ENCODE results near the gene MNX1.

Gene MNX1

GRCh38 chr7:157014635-157015555, 4.4 kb upstream of the MNX1 start:
- DNase-seq (ENCODE audit: low read depth), result no peak
- TF ChIP-seq, protein P1, sequence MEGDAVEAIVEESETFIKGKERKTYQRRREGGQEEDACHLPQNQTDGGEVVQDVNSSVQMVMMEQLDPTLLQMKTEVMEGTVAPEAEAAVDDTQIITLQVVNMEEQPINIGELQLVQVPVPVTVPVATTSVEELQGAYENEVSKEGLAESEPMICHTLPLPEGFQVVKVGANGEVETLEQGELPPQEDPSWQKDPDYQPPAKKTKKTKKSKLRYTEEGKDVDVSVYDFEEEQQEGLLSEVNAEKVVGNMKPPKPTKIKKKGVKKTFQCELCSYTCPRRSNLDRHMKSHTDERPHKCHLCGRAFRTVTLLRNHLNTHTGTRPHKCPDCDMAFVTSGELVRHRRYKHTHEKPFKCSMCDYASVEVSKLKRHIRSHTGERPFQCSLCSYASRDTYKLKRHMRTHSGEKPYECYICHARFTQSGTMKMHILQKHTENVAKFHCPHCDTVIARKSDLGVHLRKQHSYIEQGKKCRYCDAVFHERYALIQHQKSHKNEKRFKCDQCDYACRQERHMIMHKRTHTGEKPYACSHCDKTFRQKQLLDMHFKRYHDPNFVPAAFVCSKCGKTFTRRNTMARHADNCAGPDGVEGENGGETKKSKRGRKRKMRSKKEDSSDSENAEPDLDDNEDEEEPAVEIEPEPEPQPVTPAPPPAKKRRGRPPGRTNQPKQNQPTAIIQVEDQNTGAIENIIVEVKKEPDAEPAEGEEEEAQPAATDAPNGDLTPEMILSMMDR (IDR thresholded peaks at IDR 0.05; ENCODE audit: low read depth, low read length, missing control alignments), result no peak
- no peak overlapping the region for H3K4me3 ChIP-seq (ENCODE audit: low read depth, low read length)

DNA sequence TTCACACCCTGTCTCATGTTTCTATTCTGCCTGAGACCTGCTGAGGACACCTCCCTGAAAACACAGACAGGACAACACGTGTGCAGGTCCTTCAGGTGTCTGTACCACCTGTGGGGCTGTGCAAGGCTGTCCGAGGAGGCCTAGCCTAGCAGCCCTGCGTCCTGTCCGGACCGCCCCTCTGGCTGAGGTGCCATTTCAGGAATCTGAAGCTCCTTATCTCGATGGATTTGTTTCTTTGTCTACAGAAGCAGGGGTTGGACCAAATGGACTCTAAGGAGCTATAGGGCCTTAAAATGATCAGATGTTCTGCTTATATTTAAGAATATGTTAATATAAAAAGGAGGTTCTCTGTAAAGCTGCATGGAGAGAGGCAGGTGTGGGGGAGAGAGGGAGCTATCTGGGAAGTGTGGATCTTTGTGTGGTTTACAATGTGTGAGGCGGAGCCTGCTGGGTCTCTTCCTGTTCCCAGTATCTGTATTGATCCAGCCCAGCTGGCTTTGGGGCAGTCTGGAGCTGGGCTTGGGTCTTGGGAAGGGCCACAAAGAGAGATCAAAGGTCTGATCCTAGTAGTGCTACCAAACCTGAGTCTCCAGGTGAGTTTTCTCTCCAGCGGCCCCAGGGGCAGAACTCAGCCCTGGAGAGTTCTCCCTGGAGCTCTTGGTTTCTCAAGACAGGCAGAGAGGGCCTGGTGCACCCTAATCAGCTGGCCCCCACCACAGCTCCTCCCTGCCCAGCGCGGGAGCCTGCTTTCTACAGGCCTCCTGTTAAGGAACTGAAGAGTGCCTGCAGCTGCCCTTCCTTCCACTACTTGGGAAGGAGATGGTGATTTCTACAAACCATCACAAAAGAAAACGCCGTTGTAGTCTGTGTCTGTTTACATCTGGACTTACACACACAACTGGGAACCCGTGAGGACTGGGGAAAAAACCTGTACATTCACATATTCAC, 3.4 kb upstream of the MNX1 start:
- DNase-seq (ENCODE audit: low read depth), result no peak
- TF ChIP-seq, protein P1 (IDR thresholded peaks at IDR 0.05; ENCODE audit: low read depth, low read length, missing control alignments), result no peak
- H3K4me3 ChIP-seq (ENCODE audit: low read depth, low read length), result no peak overlapping the region

- H3K4me3 ChIP-seq (ENCODE audit: low read depth, low read length), result no peak overlapping the region
- TF ChIP-seq, protein P1 (IDR thresholded peaks at IDR 0.05; ENCODE audit: low read depth, low read length, missing control alignments), result no peak
- no peak for DNase-seq (ENCODE audit: low read depth)
These were observed 2.6 kb upstream of the MNX1 start for GRCh38 chr7:157013101-157013500.

DNA sequence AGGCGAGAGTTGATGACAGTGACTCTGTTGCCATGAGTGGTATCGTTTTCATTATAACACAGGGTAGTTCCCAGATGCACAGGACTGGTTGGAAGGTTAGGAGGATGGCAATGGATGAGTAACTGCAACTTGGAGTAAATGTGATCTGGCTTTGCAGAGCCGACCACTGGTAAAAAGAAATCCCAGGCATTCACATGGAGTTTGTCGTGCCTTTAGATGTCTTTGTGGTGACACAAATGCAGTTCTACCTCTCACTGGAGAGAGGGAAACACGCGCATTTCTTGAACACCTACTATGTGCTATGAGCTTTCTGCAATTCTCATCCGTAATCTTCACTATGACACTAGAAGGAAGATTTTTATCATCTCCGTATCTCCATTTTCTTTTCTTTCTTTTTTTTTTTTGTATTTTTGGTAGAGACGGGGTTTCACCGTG, 1.7 kb upstream of the MNX1 start:
- no peak for DNase-seq (ENCODE audit: low read depth)
- TF ChIP-seq, protein P1 (IDR thresholded peaks at IDR 0.05; ENCODE audit: low read depth, low read length, missing control alignments), result no peak
- H3K4me3 ChIP-seq (ENCODE audit: low read depth, low read length), result no peak overlapping the region; the same call in 1 of the 2 replicates

DNA sequence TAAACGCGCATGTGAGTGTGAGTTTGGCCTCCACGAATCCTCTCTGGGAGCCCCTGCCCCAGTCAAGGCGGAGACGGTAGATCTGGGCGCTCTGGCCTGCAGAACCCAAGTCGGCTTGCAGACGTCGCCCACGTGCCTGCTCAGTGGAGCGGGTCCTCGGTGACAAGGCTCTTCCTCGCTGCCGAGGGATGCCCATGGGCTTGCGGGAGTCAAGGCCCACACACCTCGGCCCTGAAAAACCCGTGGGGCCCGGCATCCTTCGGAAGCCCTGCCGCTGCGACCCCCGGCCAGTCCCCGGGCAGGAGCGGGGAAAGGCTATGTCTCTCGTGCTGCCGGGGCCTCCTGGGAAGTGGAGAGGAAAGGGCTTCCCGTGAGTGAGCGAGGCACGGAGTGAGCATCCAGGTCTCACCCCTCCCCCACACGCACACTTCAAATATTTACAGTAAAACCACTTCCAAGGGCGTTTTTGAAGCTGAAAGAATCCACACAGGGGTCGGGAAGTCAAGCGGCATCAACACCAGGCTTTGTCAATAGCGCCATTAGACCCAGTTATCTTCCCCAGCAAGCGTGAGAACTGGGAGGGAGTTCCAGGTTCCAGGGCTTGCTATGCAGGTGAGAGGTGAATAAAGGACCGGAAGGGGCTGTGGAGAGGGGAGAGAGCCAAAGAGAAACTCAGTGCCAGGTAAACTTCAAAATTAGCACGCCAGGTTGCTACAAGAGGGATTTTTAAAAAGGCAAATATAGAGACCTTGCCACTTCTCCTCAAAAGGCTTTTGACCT, 1.1 kb upstream of the MNX1 start:
- TF ChIP-seq, protein P1 (IDR thresholded peaks at IDR 0.05; ENCODE audit: low read depth, low read length, missing control alignments), result no peak
- no peak for DNase-seq (ENCODE audit: low read depth)
- H3K4me3 ChIP-seq (ENCODE audit: low read depth, low read length), result peak overlapping the region; percentile 67
